Measurements from ENCODE around the gene SNTG2.

DNA sequence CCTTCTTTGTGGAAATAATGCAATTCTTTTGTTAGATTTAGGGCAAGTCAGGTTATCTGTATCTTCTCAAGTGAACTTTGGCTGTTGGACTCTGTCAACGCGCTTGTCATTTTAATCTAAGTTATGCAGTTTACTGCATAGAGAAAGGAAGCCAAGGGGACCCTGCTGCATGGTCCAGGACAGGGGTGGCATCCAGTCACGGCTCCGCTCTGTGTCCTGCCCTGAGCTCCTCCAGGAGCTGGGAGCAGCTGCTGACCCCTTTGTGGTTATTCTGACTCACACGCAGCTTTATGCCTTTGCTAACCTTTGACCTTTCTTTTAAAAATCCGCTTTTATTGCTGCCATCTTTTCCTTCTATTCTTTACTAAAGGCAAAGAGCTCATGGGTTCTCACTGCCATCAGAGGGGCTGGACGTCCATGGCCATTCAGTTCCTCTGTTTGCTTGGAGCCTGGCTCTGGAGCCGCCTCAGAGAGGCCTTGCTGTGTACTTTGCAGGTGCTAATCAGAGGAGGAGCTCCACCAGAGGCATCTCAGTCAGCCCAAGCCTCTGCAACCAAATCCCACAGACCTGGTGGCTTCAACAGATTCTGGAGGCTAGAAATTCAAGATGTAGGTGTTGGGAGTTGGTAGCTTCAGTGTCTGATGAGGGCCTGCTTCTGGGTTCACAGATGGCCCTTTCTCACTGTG lies 39.3 kb downstream of the SNTG2 start:
- TF ChIP-seq ZNF70 (CRISPR knock-in tag; IDR thresholded peaks at IDR 0.05) (no peak), OSR1 (CRISPR knock-in tag; IDR thresholded peaks at IDR 0.05) (no peak), ZFP3 (CRISPR knock-in tag; IDR thresholded peaks at IDR 0.05) (no peak), PPARA (CRISPR knock-in tag; IDR thresholded peaks at IDR 0.05; ENCODE audit: borderline replicate concordance) (no peak), ZNF565 (CRISPR knock-in tag; conservative IDR thresholded peaks at IDR 0.05; ENCODE audit: low read depth) (no peak), ARNTL (CRISPR knock-in tag; IDR thresholded peaks at IDR 0.05; ENCODE audit: borderline replicate concordance, low read depth) (no peak), RARB (CRISPR knock-in tag; IDR thresholded peaks at IDR 0.05) (no peak), ESRRG (CRISPR knock-in tag; IDR thresholded peaks at IDR 0.05) (no peak), ZNF8 (CRISPR knock-in tag; IDR thresholded peaks at IDR 0.05) (no peak), CSDC2 (CRISPR knock-in tag; IDR thresholded peaks at IDR 0.05) (no peak)
- TF ChIP-seq, protein P1, sequence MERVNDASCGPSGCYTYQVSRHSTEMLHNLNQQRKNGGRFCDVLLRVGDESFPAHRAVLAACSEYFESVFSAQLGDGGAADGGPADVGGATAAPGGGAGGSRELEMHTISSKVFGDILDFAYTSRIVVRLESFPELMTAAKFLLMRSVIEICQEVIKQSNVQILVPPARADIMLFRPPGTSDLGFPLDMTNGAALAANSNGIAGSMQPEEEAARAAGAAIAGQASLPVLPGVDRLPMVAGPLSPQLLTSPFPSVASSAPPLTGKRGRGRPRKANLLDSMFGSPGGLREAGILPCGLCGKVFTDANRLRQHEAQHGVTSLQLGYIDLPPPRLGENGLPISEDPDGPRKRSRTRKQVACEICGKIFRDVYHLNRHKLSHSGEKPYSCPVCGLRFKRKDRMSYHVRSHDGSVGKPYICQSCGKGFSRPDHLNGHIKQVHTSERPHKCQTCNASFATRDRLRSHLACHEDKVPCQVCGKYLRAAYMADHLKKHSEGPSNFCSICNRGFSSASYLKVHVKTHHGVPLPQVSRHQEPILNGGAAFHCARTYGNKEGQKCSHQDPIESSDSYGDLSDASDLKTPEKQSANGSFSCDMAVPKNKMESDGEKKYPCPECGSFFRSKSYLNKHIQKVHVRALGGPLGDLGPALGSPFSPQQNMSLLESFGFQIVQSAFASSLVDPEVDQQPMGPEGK (CRISPR knock-in tag; IDR thresholded peaks at IDR 0.05; ENCODE audit: borderline replicate concordance), result no peak
- TF ChIP-seq, protein P2, sequence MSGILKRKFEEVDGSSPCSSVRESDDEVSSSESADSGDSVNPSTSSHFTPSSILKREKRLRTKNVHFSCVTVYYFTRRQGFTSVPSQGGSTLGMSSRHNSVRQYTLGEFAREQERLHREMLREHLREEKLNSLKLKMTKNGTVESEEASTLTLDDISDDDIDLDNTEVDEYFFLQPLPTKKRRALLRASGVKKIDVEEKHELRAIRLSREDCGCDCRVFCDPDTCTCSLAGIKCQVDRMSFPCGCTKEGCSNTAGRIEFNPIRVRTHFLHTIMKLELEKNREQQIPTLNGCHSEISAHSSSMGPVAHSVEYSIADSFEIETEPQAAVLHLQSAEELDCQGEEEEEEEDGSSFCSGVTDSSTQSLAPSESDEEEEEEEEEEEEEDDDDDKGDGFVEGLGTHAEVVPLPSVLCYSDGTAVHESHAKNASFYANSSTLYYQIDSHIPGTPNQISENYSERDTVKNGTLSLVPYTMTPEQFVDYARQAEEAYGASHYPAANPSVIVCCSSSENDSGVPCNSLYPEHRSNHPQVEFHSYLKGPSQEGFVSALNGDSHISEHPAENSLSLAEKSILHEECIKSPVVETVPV (CRISPR knock-in tag; IDR thresholded peaks at IDR 0.05), result no peak
- TF ChIP-seq, protein P3, sequence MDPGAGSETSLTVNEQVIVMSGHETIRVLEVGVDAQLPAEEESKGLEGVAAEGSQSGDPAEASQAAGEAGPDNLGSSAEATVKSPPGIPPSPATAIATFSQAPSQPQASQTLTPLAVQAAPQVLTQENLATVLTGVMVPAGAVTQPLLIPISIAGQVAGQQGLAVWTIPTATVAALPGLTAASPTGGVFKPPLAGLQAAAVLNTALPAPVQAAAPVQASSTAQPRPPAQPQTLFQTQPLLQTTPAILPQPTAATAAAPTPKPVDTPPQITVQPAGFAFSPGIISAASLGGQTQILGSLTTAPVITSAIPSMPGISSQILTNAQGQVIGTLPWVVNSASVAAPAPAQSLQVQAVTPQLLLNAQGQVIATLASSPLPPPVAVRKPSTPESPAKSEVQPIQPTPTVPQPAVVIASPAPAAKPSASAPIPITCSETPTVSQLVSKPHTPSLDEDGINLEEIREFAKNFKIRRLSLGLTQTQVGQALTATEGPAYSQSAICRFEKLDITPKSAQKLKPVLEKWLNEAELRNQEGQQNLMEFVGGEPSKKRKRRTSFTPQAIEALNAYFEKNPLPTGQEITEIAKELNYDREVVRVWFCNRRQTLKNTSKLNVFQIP (CRISPR knock-in tag; IDR thresholded peaks at IDR 0.05; ENCODE audit: borderline replicate concordance, low read depth), result no peak
